Choroid plexus epithelial cell (primary cell): Measurements from ENCODE around the gene SPATA13.

Source experiments
- DNase-seq: peaks from one replicate; pipeline ENCODE4 v3.0.0-alpha.2; 2010; ENCODE audit warnings: low read depth
- H3K4me3 ChIP-seq: 2 replicates; pipeline ENCODE4 v1.5.1; 2011; ENCODE audit warnings: low read depth, mild to moderate bottlenecking, control low read depth, low read length, moderate library complexity
- TF ChIP-seq, protein P1 (sequence below): conservative IDR thresholded peaks from 2 replicates; pipeline ENCODE4 v1.5.1; 2011; ENCODE audit warnings: low read depth, mild to moderate bottlenecking, control low read depth, inconsistent platforms, low read length, moderate library complexity

SPATA13 gene

DNA sequence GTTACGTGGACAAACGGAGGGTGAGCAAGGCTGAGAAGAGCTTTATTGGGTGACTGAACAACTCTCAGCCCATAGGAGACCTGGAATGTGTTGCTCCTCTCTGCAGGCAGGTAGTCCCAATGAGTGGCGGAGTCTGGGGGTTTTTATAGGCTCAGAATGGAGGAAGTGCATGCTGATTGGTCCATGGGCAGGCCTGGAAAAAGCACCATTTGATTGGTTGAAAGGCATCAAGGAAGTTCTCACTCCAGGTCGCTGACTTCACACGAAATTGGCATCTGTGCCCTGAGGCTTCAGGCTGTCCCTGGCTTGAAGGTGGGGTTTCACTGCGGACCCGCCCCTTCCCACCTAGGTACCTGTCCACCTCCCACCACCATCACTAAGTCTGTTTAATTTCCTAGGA, 65.4 kb downstream of the SPATA13 start:
- TF ChIP-seq, protein P1, sequence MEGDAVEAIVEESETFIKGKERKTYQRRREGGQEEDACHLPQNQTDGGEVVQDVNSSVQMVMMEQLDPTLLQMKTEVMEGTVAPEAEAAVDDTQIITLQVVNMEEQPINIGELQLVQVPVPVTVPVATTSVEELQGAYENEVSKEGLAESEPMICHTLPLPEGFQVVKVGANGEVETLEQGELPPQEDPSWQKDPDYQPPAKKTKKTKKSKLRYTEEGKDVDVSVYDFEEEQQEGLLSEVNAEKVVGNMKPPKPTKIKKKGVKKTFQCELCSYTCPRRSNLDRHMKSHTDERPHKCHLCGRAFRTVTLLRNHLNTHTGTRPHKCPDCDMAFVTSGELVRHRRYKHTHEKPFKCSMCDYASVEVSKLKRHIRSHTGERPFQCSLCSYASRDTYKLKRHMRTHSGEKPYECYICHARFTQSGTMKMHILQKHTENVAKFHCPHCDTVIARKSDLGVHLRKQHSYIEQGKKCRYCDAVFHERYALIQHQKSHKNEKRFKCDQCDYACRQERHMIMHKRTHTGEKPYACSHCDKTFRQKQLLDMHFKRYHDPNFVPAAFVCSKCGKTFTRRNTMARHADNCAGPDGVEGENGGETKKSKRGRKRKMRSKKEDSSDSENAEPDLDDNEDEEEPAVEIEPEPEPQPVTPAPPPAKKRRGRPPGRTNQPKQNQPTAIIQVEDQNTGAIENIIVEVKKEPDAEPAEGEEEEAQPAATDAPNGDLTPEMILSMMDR = no peak
- DNase-seq = no peak

GRCh38 chr13:24226762-24227161, 66.2 kb downstream of the SPATA13 start:
- TF ChIP-seq, protein P1 = no peak
- no peak for DNase-seq
- no peak overlapping the region for H3K4me3 ChIP-seq

More for the DNA sequence above, 65.4 kb downstream of the SPATA13 start:
- H3K4me3 ChIP-seq = no peak overlapping the region

DNA sequence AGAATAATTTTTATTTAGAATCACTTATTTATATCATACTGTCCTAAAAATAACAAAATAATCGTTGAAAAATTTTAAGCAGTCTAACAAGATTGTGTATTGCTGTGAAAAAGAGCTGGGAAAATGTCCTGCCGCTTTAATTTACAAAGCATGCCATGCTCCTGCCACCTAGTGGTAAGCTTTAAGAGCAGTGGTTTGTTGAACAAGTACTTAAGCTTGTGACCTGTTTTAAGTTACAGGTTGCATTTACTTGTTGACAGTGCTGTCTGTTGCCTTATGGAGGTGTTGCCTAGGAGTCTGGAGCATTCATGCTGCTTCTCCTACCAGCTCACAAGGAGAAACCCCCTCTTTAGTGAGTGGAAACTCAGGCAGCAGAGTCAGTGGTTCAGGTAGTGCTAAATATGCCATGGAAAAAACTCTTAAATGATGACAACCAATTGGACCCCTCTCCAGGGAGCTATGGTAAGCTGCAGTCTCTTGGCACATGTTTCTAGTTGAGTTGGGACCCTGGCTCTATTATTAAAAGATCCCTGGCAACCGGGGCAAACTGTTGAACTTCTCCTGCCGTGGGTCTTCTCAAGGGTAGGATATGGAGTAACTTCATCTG, 68.4 kb downstream of the SPATA13 start:
- H3K4me3 ChIP-seq = no peak overlapping the region
- TF ChIP-seq, protein P1 = peak; percentile 93
- peak; percentile 90 for DNase-seq

- TF ChIP-seq, protein P1 = no peak
These were observed 70.0 kb downstream of the SPATA13 start for GRCh38 chr13:24230428-24231072.

DNA sequence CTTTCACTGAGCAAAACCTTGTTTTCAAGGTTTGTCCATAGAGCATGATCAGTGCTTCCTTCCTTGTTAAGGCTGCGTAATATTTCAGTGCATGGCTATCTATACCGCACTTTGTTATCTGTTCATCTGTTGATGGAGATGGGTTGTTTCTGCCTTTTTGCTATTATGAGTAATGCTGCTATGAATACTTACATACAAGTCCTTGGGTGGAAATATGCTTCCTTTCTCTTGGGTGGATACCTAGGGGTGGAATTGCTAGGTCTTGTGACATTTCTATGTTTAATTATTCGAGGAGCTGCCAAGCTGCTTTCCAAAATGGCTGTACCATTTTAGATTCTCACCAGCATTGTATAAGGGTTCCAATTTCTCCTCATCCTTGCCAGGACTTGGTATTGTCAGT, 70.9 kb downstream of the SPATA13 start:
- no peak overlapping the region for H3K4me3 ChIP-seq
- DNase-seq = no peak
- TF ChIP-seq, protein P1 = no peak

More at GRCh38 chr13:24230428-24231072, 70.0 kb downstream of the SPATA13 start:
- DNase-seq = no peak
- no peak overlapping the region for H3K4me3 ChIP-seq

DNA sequence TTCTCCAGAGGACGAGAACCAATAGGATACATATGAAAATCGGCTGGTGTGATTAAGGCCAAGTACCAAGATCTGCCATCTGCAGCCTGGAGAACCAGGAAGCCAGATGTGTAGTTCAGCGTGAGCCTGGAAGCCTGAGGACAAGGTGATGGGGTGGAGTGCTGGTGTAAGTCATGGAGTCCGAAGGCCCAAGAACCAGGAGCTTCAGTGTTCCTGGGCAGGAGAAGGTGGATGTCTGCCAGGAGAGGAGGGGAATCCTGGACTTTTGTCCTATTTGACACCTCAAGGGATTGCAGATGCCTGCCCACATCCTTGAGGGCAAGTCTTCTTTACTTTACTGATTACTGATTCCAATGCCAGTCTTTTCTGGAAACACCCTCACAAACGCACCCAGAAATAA, 71.5 kb downstream of the SPATA13 start:
- no peak overlapping the region for H3K4me3 ChIP-seq
- no peak for DNase-seq
- TF ChIP-seq, protein P1 = no peak

GRCh38 chr13:24232474-24232873, 72.0 kb downstream of the SPATA13 start:
- no peak for DNase-seq
- no peak overlapping the region for H3K4me3 ChIP-seq
- TF ChIP-seq, protein P1 = no peak
